ENCODE measurements around the gene FLT1.

GRCh38 chr13:28338006-28338574, 156.8 kb downstream of the FLT1 start:
- TF ChIP-seq CTCF (conservative IDR thresholded peaks at IDR 0.05 in 1 of 2, IDR thresholded peaks at IDR 0.05 in 1 of 2; ENCODE audit: low read depth in 1 of 2, low read length in 2 of 2) (no peak), EZH2 (IDR thresholded peaks at IDR 0.05; ENCODE audit: low read length, missing control alignments) (no peak)

Data from fibroblast of lung (primary cell).